IMR-90 (cell line): ENCODE results near the gene HDGFL2. TPM values are rescaled to one million over a fixed set of nuclear protein-coding genes. Genes with fewer than 3 reads are reported as not detected.

Experiments
- ATAC-seq: fragments of 200-7000 bp; cut with Tn5 transposase; 2 replicates; pipeline ENCODE4 v1.9.1; 2020; ENCODE audit warnings: low read depth, mild to moderate bottlenecking, moderate library complexity
- BruUV-seq: library from RNA; stranded (reverse); fragments of 400-500 nt; replicated peaks from 2 replicates; lab custom pipeline; 2021; lab: Mats Ljungman, UMichigan
- CTCF ChIA-PET: fragments of 300-600 bp; formaldehyde crosslinking; extraction: SDS; loops from one replicate; lab custom pipeline; 2021; ENCODE audit warnings: antibody characterized with exemption; lab: Yijun Ruan, JAX
- POLR2A ChIA-PET: fragments of 300-600 bp; sonication (Branson Sonifier 250); formaldehyde crosslinking; loops from one replicate; lab custom pipeline; 2022; ENCODE audit warnings: antibody characterized with exemption; ENCODE audit not compliant: unreplicated experiment; lab: Charles Lee
- DNase-seq: peaks from one replicate; pipeline ENCODE4 v3.0.0; 2013
- H2AFZ ChIP-seq: replicated peaks from 2 replicates; pipeline ENCODE3; 2013; ENCODE audit warnings: low read length, mild to moderate bottlenecking; ENCODE audit not compliant: poor library complexity
- H2AK5ac ChIP-seq: 2 replicates; pipeline ENCODE4 v1.6.1; 2013; ENCODE audit warnings: low read depth, low read length, inconsistent platforms
- H2AK9ac ChIP-seq: replicated peaks from 2 replicates; pipeline ENCODE3; 2013; ENCODE audit warnings: mild to moderate bottlenecking, low read depth, low read length, moderate library complexity; ENCODE audit not compliant: poor library complexity
- H2BK120ac ChIP-seq: 2 replicates; pipeline ENCODE4 v1.6.1; 2013; ENCODE audit warnings: low read depth, low read length, inconsistent platforms
- H2BK15ac ChIP-seq: 3 replicates; pipeline ENCODE4 v1.6.1; 2013; ENCODE audit warnings: low read depth, low read length, inconsistent platforms
- H2BK20ac ChIP-seq: 2 replicates; pipeline ENCODE4 v1.6.1; 2013; ENCODE audit warnings: low read depth, mild to moderate bottlenecking, inconsistent platforms, low read length, moderate library complexity
- H2BK5ac ChIP-seq: 2 replicates; pipeline ENCODE4 v1.6.1; 2013; ENCODE audit warnings: mild to moderate bottlenecking, low read depth, low read length, inconsistent platforms; ENCODE audit not compliant: poor library complexity, severe bottlenecking
- H3K14ac ChIP-seq: replicated peaks from 2 replicates; pipeline ENCODE4 v1.6.1; 2013; ENCODE audit warnings: low read depth, low read length, inconsistent platforms
- H3K18ac ChIP-seq: 2 replicates; pipeline ENCODE4 v1.6.1; 2013; ENCODE audit warnings: low read depth, low read length, control low read depth
- H3K23ac ChIP-seq: 2 replicates; pipeline ENCODE4 v1.6.1; 2013; ENCODE audit warnings: low read depth, low read length, inconsistent platforms
- H3K27ac ChIP-seq: 2 replicates; pipeline ENCODE4 v1.5.1; 2013; ENCODE audit warnings: mild to moderate bottlenecking, control low read depth, low read length; ENCODE audit not compliant: insufficient read depth
- H3K27me3 ChIP-seq: 2 replicates; pipeline ENCODE4 v1.6.1; 2013; ENCODE audit warnings: low read length; ENCODE audit not compliant: control insufficient read depth, insufficient read depth
- H3K36me3 ChIP-seq: 2 replicates; pipeline ENCODE4 v1.6.1; 2013; ENCODE audit warnings: low read length, mixed read lengths; ENCODE audit not compliant: control insufficient read depth, insufficient read depth
- H3K4ac ChIP-seq: 2 replicates; pipeline ENCODE4 v1.6.1; 2013; ENCODE audit warnings: low read depth, low read length, inconsistent platforms
- H3K4me1 ChIP-seq: 2 replicates; pipeline ENCODE4 v1.6.1; 2013; ENCODE audit warnings: low read length, mixed read lengths; ENCODE audit not compliant: control insufficient read depth, insufficient read depth
- H3K4me2 ChIP-seq: 2 replicates; pipeline ENCODE4 v1.6.1; 2013; ENCODE audit warnings: low read depth, mild to moderate bottlenecking, control low read depth, low read length, moderate library complexity
- H3K4me3 ChIP-seq: 2 replicates; pipeline ENCODE4 v1.5.1; 2013; ENCODE audit warnings: low read depth, mild to moderate bottlenecking, control low read depth, low read length, moderate library complexity; ENCODE audit not compliant: insufficient read depth
- H3K56ac ChIP-seq: 2 replicates; pipeline ENCODE4 v1.6.1; 2013; ENCODE audit warnings: low read length, inconsistent platforms; ENCODE audit not compliant: insufficient read depth; ENCODE audit errors: extremely low read depth
- H3K79me1 ChIP-seq, 2 experiments: 2 replicates each; pipeline ENCODE4 v1.6.1; 2013; ENCODE audit warnings: low read length in 2 of 2, inconsistent platforms in 1 of 2, low read depth in 1 of 2
- H3K9ac ChIP-seq: 2 replicates; pipeline ENCODE4 v1.6.1; 2013; ENCODE audit warnings: low read depth, low read length, control low read depth
- H3K9me1 ChIP-seq: 2 replicates; pipeline ENCODE4 v1.6.1; 2013; ENCODE audit warnings: low read length, inconsistent platforms; ENCODE audit not compliant: insufficient read depth
- H3K9me3 ChIP-seq: 2 replicates; pipeline ENCODE4 v1.6.1; 2013; ENCODE audit warnings: low read length; ENCODE audit not compliant: control insufficient read depth, insufficient read depth
- H4K20me1 ChIP-seq: 2 replicates; pipeline ENCODE4 v1.6.1; 2013; ENCODE audit warnings: low read length, inconsistent platforms; ENCODE audit not compliant: insufficient read depth
- H4K5ac ChIP-seq: 2 replicates; pipeline ENCODE4 v1.6.1; 2013; ENCODE audit warnings: mild to moderate bottlenecking, low read depth, low read length, control low read depth
- H4K8ac ChIP-seq, 2 experiments: 2 replicates each; pipeline ENCODE4 v1.6.1; 2013; ENCODE audit warnings: low read depth in 2 of 2, low read length in 2 of 2, control low read depth in 1 of 2, inconsistent platforms in 1 of 2
- H4K91ac ChIP-seq: 2 replicates; pipeline ENCODE4 v1.6.1; 2013; ENCODE audit warnings: low read depth, low read length, inconsistent platforms; ENCODE audit not compliant: insufficient read depth
- BHLHE40 ChIP-seq: fragments of 150-350 bp; IDR thresholded peaks from 2 replicates; pipeline ENCODE4 v1.6.1; 2016; ENCODE audit warnings: mild to moderate bottlenecking, low read depth, low read length
- CEBPB ChIP-seq: IDR thresholded peaks from 2 replicates; pipeline ENCODE4 v1.6.1; 2012; ENCODE audit warnings: low read depth, low read length, improper control_type of control experiment
- CHD1 ChIP-seq: IDR thresholded peaks from 2 replicates; pipeline ENCODE4 v1.6.1; 2012; ENCODE audit warnings: low read depth, low read length, improper control_type of control experiment
- MAFK ChIP-seq: IDR thresholded peaks from 2 replicates; pipeline ENCODE4 v1.6.1; 2012; ENCODE audit warnings: low read depth, low read length, improper control_type of control experiment
- NFE2L2 ChIP-seq: fragments of 150-350 bp; IDR thresholded peaks from 2 replicates; pipeline ENCODE4 v1.6.1; 2016; ENCODE audit warnings: low read depth, mild to moderate bottlenecking, low read length
- POLR2A ChIP-seq: IDR thresholded peaks from 2 replicates; pipeline ENCODE4 v1.6.1; 2012; ENCODE audit warnings: mild to moderate bottlenecking, low read depth, low read length
- RCOR1 ChIP-seq: IDR thresholded peaks from 2 replicates; pipeline ENCODE4 v1.6.1; 2012; ENCODE audit warnings: mild to moderate bottlenecking, low read length, improper control_type of control experiment; ENCODE audit not compliant: insufficient replicate concordance
- WGBS, 2 experiments: methylation state at CpG; one replicate each; pipeline versions ENCODE4 v1.1.5 to v1.1.7; 2013; ENCODE audit warnings: missing lambda C conversion rate in 2 of 2; ENCODE audit not compliant: insufficient read length in 1 of 2; ENCODE audit errors: extremely low coverage in 2 of 2; 5-methylcytosine and 5-hydroxymethylcytosine counted together
- dilution Hi-C: fragments of 300-500 bp; cut with HindIII; formaldehyde crosslinking; loops from one replicate; pipeline ENCODE4 v1.14.3; 2018; ENCODE audit warnings: low sequenced_read_pairs; ENCODE audit not compliant: unreplicated experiment
- in situ Hi-C: fragments of 300-500 bp; cut with MboI; formaldehyde crosslinking; loops from 3 replicates; pipeline ENCODE4 v1.14.3; 2019; ENCODE audit warnings: low sequenced_read_pairs, inconsistent platforms, mixed read lengths
- intact Hi-C: fragments of 100-400 bp; cut with micrococcal nuclease; formaldehyde crosslinking; loops from 2 replicates; pipeline ENCODE4 v1.10.0; 2022
- polyA plus RNA-seq, 3 experiments: library from polyadenylated mRNA; depleted of rRNA; stranded (reverse); fragments of >200 nt; gene quantifications; 2 replicates each; pipeline ENCODE4 v1.2.3, GENCODE V29; 2012; ENCODE audit warnings: low replicate concordance in 1 of 3
- total RNA-seq: library from RNA; depleted of rRNA; stranded (reverse); fragments of >200 nt; gene quantifications from 2 replicates; pipeline ENCODE4 v1.2.3, GENCODE V29; 2012
- TF ChIP-seq, protein P1 (sequence below): conservative IDR thresholded peaks from 2 replicates; pipeline ENCODE4 v1.5.1; 2012; ENCODE audit warnings: mild to moderate bottlenecking, low read depth, low read length, improper control_type of control experiment

HDGFL2 gene
- total and polyA plus RNA-seq, 2 of the 4 experiments (the other 2 are of a cell fraction) = 35.8 to 48.5 TPM

DNA sequence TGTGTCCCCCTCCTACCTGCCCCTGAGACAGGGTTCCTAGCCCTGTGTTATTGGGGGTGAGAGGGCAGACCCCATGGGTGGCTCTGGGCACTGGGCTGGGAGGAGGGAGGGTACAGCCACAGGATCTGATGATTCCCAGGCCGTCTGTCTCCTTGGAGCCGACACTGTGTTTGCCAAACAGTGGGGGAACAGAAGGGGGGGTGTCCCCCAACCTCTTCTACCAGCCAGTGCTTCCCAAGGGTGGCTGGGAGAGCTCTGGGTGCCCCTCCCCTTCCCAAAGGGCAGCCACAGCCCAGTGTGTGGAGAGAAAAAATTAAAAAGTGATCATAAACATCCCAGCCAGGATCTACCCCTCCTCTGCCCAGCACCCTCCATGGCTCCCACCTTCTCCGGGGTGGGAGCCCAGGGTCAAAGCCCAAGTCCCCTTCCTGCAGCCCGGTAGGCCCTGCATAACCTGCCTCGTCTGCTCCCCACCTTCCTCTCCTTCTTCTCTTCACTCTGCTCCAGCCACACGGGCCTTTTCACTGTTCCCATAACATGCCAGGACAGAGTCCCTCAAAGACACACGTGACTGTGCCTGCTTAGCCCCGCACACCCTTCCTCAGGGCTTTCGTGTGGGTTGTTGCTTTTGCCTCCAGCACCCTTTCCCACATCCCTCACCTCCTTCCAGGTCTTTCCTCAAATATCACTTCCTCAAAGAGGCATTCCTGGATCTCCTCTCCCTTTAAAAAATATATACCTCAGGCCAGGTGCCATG, 47.6 kb downstream of the HDGFL2 start:
- H3K79me1 ChIP-seq = no peaks in the 10 kb centered on the region
- H3K9me1 ChIP-seq = no peaks in the 10 kb centered on the region
- TF ChIP-seq CHD1 (no peak), RCOR1 (no peak), POLR2A (no peak), CEBPB (no peak), NFE2L2 (no peak), MAFK (no peak), BHLHE40 (no peak)
- TF ChIP-seq, protein P1, sequence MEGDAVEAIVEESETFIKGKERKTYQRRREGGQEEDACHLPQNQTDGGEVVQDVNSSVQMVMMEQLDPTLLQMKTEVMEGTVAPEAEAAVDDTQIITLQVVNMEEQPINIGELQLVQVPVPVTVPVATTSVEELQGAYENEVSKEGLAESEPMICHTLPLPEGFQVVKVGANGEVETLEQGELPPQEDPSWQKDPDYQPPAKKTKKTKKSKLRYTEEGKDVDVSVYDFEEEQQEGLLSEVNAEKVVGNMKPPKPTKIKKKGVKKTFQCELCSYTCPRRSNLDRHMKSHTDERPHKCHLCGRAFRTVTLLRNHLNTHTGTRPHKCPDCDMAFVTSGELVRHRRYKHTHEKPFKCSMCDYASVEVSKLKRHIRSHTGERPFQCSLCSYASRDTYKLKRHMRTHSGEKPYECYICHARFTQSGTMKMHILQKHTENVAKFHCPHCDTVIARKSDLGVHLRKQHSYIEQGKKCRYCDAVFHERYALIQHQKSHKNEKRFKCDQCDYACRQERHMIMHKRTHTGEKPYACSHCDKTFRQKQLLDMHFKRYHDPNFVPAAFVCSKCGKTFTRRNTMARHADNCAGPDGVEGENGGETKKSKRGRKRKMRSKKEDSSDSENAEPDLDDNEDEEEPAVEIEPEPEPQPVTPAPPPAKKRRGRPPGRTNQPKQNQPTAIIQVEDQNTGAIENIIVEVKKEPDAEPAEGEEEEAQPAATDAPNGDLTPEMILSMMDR = no peak
- BruUV-seq = no TSS peak
- peak overlapping the region; percentile 35; the same call in 1 of the 2 replicates for H2BK20ac ChIP-seq
- peak overlapping the region; percentile 72 for H2AFZ ChIP-seq
- H3K56ac ChIP-seq = no peak overlapping the region
- no peak overlapping the region for H2BK15ac ChIP-seq
- in situ Hi-C loops = no loop called here
- WGBS, 2 experiments = 70% methylated on average over 6 of the region's 9 CpGs; no CpG with 5 or more reads in 1 of the 2 experiments
- no peak overlapping the region for H3K4me3 ChIP-seq
- H2BK120ac ChIP-seq = no peak overlapping the region
- 0 out of 2 replicates have a peak overlapping the region, but pooled peaks have one; percentile 22 for H3K14ac ChIP-seq
- no peak overlapping the region for H3K27ac ChIP-seq
- no peak overlapping the region; the same call in 1 of the 2 replicates for H3K4ac ChIP-seq
- CTCF ChIA-PET = no interaction called here
- peak overlapping the region; percentile 76 for H2AK9ac ChIP-seq
- intact Hi-C loops = no loop called here
- no peak overlapping the region for H4K91ac ChIP-seq
- H3K36me3 ChIP-seq = no peaks in the 10 kb centered on the region
- H3K9ac ChIP-seq = no peak overlapping the region
- H3K18ac ChIP-seq = no peak overlapping the region
- no peak overlapping the region for H3K4me2 ChIP-seq
- H3K23ac ChIP-seq = no peak overlapping the region
- no peaks in the 10 kb centered on the region for H3K9me3 ChIP-seq
- dilution Hi-C loops = no loop called here
- ATAC-seq = no peak
- DNase-seq = no peak
- peaks cover 14% of the 10 kb centered on the region for H3K27me3 ChIP-seq
- H3K4me1 ChIP-seq = peaks cover 9% of the 10 kb centered on the region
- no peak overlapping the region for H2BK5ac ChIP-seq
- 0 out of 2 replicates have a peak overlapping the region, but pooled peaks have one; percentile 54 for H4K5ac ChIP-seq
- H2AK5ac ChIP-seq = peak overlapping the region; percentile 50; the same call in 1 of the 2 replicates
- no peak overlapping the region for H4K8ac ChIP-seq
- POLR2A ChIA-PET = no interaction called here
- no peaks in the 10 kb centered on the region for H4K20me1 ChIP-seq
